ENCODE results near the gene IL4R.
"Not testable (repeated sequence)": the region's sequence is repeated elsewhere in the genome, so short reads cannot be mapped to it uniquely, and the experiment has no call there.

IL4R gene

DNA sequence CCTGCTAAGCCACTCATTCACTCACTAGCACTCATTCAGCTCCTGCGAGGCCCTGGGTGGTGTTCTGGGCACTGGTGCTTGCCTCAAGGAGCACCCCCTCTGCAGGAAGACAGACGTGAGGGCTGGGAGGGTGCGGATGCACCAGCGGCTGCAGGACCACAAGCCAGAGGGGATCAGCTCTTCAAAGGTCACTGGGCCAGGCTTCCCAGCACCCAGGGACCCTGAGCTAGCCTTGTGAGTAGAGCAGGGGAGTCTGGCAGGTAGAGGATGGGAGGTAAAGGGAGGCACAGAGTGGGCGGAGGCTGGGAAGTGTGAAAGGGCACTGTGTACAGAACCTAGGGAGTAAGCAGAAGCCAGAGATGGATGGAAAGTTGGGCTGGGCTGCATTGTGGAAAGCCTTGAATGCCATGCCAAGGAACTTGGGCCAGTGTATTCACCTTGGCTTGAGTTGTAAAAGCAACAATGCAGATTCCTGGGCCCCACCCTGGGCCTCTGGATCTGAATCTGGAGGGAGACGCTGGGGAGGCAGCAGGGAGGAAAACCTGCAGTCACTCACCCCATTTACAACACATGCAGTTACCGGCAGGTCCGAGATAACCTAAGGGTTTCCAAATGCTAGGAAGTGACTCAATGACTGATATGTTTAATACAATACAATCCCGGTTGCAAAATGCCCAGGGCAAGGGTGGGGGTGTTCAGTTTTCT lies 1.7 kb downstream of the IL4R start:
- DNase-seq (ENCODE audit: low spot score), result no peak

DNA sequence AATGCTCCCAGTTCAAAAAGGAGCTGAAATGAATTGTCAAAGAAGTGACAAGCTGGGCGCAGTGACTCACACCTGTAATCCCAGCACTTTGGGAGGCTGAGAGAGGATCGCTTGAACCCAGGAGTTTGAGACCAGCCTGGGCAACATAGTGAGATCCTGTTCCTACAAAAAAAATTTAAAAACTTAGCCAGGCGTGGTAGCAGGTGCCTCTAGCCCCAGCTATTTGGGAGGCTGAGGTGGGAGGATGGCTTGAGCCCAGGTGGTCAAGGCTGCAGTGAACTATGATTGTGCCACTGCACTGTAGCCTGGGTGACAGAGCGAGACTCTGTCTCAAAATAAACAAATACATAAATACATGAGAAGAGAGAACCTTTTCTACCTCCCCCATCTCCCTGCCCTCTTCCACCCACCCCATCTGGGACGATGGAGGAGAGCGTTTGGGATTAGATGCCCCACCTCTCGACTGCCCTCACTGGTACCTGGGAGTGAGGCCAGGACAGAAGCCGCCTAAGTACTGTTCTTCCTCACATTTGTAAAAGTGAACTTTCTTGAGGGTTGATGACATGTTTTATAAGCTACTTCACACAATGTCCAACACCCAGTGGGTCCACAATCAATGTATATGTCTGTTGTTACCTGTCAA lies 2.4 kb downstream of the IL4R start:
- DNase-seq (ENCODE audit: low spot score), result no peak

DNA sequence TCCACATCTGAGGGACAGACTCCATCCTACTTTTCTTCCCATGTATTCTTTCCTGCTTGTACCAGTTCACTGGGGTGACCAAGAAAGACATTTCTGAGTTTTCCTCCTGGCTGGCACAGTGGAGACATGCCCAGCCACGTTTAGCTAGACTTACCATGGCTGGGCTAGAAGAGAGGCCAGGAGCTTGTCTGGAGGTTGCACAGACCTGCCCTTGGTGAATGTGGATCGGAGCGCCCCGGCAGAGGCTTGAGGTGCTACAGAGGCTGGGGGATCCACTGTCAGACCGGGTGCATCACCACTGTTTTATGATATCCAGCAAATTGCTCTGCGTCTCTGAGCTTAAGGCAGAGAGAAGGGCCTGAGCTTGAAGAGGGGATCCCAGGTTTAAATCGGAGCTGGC lies 3.5 kb downstream of the IL4R start:
- no peak for DNase-seq (ENCODE audit: low spot score)

DNA sequence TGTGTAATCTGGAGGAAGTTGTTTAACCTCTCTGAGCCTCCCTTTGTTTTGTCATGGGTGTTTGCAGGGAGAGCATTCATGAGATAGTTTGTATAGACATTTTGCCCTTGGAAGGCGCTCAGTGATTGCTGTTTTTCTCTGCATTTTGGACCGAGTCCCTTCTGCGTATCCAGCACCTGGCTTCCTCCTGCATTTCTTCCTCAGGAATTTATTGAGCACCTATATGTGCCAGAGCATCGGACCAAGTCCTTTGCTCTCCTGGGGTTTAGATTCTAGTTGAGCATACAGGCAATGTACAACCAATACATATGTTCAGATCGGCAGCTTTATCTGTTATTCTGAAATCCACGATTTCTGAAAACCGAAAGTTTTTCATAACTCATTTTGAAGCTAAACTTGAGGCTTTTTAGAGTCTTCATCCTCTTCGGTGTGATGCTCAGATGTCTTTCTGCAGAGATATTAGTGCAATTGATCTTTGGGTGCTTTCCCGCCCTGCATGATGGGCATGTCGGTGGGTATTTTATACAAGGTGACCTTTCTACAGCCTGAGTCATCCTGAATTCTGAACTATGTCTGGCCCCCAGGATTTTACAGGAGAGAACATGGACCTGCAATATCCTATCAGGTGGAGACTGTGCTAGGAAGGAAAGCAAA lies 4.1 kb downstream of the IL4R start:
- no peak for DNase-seq (ENCODE audit: low spot score)

DNA sequence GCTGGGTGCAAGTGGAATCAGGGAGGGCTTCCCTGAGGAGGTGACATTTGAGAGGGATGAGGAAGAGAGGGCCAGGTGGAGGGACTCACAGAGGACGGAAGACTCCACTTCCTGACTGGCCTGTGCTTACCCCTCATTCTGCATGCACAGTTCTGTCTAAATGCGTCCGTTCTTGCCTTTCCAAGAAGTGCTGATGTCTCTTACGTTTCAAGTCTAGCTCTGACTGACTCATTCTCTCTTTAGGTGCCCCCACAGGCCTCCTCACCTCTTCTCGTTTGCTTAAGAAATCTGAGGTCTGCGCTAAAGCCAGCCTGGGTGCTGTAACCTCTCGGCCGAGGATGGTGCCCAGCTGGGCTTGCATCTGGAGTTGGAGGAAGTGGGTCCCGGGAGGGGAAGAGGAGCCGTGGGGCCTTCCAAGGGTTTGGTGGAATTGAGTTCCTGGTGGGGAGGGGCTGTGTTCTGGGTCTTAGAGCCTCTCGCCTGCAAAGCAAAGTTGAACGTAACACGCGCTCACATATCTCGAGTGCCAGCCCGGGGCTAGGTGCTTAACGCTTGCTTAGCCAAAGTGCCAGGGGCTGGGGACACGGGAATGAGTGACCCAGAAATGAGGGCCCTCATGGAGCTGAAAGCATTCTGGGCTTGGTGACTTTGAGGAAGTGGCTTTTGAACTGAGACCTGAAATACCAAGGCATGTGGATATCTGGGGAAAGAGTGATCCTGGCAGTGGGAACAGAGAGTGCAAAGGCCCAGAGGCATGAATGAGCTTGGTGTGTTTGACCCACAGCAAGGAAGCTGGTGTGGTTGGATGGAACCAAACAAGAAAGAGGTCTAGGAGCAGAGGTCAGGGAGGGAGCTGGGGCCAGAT lies 4.8 kb downstream of the IL4R start:
- no peak for DNase-seq (ENCODE audit: low spot score)

DNA sequence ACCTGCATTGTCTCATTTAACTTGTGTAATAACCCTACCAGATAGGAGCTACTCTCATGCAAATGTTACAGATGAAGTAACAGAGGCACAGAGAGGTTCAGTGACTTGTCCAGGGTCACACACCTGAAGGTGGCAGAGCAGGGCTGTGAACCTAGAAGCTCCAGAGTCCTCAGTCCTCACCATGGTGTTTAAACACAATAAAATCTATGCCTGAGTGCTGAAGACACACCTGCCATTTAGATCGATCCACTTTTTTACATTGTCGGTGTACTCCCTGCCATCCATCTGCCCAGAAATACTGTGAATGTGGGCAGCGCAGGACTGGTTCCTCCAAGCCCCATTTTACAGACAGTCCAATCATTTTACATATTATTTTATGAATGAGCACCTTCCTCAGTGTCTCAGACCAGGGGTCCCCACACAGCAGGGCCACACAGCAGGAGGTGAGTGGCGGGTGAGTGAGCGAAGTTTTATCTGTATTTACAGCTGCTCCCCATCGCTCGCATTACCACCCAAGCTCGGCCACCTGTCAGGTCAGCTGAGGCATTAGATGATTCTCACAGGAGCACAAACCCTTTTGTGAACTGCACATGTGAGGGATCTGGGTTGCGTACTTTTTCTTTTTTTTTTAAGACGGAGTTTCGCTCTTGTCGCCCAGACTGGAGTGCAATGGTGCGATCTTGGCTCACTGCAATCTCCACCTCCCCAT lies 5.6 kb downstream of the IL4R start:
- no peak for DNase-seq (ENCODE audit: low spot score)

DNA sequence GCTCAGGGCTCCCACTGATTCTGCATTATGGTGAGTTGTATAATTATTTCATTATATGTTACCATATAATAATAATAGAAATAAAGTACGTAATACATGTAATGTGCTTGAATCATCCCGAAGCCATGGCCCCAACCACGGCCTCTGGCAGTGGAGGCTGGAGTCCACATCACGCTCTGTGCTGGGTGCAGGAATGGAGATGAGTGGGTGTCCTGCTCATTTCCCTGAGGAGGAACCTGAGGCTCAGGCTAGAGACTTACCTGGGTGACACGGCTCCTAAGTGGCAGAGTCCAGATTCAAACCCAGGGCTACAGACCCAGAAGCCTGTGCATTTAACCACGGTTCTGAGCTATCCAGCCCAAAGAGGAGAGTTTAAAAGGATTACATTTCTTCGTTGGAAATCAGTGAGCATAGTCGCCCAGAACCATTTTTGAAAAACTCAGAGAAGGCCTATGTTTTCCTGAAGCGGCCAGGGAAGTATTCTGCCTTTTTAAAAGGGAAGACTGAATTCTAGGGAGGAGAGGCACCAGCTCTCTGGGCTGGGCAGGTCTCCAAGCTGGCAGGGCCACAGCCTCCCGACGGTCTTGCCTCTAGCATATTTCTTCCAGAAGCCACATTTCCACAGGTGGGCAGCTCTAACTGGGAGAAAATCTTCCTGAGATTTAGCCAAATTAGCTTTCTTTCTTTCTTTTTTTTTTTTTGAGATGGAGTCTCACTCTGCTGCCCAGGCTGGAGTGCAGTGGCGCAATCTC lies 6.7 kb downstream of the IL4R start:
- DNase-seq (ENCODE audit: low spot score), result no peak

DNA sequence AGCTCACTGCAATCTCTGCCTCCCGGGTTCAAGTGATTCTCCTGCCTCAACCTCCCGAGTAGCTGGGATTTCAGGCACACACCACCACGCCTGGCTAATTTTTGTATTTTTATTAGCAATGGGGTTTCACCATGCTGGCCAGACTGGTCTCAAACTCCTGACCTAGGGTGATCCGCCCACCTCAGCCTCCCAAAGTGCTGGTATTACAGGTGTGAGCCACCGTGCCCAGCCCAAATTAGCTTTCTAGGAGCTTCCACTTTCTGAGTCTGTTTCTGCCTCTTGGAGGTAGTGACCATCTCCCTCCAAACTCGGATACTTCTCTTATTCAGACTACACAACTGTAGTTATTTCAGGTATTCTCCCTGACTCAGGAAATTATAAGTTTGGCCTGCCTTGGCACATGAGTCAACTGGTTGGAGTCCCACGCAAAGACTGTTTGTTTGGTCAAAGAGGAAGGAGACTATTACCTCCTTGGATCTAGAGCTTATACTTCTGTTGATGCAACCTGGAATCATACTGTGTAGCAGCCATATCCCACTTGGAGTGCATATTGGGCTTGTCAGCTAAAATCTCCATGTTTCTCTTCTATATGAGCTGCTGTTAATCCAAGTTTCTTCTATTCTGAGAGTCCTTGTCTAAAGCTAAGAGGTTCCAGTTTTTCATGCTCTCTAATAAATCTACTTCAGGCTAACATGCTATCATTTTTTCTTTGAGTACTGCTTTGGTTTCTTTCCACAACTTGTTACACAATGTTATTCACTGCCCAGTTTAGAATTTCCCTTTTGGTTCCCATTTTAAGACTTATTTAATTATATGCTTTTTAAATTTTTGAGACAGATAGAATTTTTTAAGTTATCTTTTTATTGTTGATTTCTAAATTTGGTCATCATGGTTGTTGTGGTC lies 7.5 kb downstream of the IL4R start:
- DNase-seq (ENCODE audit: low spot score), result no peak

DNA sequence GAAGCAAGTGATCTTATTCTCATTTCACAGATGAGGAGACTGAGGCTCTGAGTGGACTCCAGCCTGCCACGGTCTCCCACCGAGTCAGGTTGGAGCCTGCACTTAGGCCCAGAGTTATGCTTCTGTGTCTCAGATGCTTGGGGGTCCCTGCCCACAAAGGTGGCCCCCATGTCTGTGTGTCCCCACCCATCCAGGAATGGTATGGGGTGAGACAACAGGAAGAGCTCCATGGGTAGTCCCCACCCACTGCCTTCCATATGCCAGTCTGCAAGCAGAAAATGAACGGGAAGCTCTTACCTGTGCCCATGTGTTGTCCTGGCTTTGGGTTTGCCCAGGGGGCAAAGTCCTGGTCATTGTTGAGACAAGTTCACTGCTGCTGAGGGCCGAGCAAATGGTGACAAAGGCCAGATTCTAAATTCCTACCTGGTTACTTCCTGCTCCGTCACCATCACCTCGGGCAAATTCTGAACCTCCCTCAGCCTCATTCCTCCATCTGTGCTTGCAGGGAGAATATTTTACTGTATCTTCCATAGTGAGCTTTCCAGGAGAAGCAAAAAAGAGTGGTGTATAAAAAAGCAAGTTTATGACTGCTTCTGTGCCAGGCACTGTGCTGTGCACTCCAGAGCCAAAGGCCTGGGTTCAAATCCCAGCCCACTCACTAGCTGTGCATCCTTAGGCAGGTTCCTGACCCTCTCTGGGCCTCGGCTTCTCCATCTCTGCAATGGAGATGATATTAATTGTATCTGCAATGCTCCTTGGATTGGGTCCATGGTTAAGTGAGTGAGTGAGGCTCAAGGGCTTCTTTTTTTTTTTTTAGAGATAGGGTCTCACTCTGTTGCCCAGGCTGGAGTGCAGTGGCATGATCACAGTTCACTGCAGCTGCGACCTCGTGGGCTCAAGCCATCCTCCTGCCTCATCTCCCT lies 9.3 kb downstream of the IL4R start:
- no peak for DNase-seq (ENCODE audit: low spot score)

DNA sequence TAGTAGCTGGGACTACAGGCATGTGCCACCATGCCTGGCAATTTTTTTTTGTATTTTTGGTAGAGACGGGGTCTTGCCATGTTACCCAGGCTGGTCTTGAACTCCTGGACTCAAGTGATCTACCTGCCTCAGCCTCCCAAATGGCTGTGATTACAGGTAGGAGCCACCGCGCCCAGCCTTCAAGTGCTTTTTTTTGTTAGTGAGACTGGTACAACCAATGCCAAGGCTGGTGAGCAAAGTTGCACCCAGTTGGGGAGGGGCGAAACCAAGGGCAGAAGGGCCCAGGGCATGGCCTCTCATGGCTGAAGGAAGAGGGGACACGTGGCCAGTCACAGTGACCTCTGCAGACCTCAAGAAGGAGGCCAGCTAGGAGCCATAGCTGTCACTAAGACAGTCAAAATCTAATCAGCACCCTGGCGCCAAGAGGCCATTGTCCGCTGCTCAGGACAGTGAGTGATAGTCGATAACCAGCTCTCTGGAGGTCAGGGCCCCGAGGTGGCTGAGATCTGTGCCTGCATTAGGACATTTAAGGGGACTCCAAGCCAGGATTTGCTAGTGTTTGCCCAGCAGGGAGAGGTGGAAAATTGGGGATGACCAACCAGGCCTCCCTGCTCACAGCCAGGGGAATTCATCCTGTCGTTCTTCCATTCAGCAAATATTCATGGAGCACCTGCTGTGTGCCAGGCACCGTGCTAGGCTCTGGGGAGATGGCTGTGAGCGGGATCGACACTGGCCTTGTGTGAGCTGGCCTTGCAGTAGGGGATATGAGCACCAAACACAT lies 10.2 kb downstream of the IL4R start:
- no peak for DNase-seq (ENCODE audit: low spot score)

DNA sequence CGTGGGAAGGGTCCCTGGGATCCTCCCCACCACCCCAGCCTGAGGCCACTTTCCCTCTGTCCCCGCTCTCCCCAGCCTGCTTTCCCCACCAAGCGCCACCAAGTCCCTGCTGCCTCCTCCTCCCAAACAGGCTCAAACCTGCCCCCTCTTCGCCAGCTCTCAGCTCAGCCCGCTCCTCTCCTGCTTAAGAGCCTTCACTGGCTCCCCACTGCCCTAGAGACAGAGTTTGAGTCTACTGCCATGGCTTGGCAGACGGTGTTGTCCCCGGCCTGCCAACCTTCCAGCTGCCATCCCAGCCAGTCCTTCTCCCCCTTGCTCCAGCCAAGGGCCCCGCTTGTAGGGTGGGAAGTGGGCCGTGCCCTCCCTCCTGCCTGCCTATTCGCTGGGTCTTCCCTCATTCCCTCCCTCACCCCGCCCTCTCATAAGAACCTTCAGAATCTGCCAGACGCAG lies 11.1 kb downstream of the IL4R start:
- no peak for DNase-seq (ENCODE audit: low spot score)

DNA sequence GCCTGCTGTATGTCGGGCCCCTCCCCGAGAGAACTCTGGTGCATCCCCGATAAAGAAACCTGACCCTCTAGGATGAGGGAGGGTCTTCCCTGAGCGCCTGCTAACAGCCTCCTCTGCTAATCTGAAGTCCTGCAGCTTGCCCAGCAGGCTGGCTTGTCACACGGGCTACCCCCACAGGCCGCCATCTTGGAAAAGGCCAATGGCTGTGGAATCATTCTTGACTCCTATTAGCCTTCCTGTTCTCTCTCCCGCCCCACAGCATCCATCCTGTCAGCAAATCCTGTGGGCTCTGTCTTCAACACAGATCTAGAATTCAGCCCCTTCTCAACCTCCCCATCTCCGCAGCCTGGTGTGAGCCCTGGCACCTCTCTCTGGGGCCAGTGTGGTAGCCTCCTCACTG lies 12.0 kb downstream of the IL4R start:
- DNase-seq (ENCODE audit: low spot score), result no peak

DNA sequence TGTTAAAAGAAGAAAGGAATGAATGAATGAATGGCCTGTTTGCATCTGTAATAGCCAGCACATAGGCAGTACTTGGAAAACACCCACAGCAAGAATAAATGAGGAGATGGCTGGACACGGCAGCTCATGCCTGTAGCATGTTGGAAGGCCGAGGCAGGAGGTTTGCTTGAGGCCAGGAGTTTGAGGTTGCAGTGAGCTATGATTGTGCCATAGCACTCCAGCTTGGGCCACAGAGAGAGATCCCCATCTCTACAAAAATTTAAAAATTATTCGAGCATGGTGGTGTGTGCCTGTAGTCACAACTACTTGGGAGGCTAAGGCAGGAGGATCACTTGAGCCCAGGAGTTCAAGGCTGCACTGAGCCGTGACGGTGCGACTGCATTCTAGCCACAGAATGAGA lies 12.5 kb downstream of the IL4R start:
- no peak for DNase-seq (ENCODE audit: low spot score)

DNA sequence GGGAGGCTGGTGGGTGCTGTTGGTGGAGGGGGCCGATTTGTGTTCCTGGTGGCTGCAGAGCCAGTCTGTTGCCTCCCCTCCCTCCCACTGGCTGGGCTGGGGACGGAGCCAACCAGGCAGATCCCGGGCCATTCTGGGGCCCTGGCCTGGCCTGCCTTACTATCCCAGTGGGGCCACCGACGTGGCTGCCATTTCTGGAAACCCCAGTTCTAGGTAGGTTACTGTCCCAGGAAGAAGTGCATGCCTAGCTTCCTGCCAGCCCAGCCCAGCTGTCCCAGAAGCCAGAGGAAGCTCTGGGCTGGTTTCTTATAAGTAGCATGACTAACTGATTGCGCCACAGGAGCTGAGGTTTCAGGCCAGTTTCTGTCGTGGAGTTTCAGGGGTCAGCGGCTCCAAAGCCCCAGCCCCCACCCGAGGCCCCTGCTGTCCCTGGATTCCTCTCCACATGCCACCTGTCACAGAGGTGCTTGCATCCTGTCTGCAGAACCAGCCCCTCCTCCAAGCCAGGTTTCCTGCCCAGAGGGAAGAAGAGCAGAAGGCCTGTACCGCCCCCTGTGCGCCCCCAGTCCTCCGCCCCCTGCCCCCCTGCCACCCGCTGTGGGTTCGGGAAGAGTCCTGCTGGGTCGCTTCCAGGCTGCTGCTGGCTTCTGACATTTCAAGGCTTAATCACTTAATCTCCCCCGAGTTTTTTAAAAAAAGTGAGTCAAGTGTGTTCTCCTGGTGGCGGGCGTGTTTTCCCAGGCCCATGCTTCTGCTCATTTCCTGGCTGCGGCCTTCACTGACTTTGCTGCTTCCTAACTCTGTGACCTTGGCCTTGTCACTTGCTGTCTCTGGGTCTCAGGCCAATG lies 13.2 kb downstream of the IL4R start:
- DNase-seq (ENCODE audit: low spot score), result no peak

DNA sequence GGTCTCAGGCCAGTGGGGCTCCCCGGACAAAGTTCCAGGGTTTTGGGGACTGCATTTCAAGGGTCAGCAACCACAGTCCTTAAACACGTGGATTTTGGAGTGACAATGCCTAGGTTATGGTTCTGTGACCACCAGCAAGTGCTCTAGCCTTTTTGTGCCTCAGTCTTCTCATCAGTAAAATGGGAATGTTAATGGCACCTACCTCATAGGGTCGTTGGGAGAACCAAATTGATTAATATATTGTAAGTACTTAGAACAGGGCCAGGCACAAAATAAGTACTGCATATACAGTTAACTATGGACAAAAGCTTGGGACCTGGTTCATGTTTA lies 13.8 kb downstream of the IL4R start:
- DNase-seq (ENCODE audit: low spot score), result no peak

DNA sequence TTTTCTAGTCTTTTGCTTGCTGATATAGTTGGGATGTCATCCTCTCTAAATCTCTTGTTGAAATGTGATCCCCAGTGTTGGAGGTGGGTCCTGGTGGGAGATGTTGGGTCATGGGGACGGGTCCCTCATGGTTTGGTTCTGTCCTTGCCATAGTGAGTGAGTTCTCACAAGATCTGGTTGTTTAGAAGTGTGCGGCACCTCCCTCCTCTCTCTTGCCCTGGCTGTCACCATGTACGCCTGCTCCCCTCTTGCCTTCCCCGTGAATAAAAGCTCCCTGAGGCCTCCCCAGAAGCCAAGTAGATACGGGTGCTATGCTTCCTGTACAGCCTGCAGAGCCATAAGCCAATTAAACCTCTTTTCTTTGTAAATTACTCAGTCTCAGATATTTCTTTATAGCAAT lies 15.2 kb downstream of the IL4R start:
- DNase-seq (ENCODE audit: low spot score), result no peak

DNA sequence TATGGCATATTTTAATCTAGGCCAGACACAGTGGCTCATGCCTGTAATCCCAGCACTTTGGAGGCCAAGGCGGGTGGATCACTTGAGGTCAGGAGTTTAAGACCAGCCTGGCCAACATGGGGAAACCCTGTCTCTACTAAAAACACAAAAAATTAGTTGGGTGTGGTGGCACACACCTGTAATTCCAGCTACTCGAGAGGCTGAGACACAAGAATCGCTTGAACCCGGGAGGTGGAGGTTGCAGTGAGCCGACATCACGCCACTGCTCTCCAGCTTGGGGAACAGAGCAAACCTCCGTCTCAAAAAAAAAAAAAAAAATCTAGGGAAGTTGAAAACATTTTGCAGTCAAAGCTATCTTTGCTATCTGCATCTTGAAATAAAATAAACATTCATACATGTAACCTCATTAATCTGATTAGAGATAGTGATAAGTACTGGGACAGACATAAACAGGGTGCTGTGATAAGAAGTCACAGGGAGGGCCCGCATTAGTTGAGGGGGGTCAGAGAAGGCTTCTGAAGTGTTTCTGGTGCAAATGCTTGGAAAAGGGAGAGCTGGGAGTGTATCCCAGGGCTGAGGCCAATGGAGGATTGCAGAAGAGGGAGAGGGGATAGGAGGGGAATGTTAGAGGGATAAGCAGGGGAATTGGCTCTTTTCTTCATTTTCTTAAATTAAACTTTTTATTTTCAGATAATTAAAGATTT lies 15.8 kb downstream of the IL4R start:
- not testable (repeated sequence) for DNase-seq (ENCODE audit: low spot score)

All from hematopoietic multipotent progenitor cell treated with erythropoietin and hydrocortisone succinate and interleukin-3 and kit ligand, for 17 days (in vitro differentiated cells).